ENCODE results near the gene DLGAP3.

GRCh38 chr1:34822202-34822601 lies 107.2 kb downstream of the DLGAP3 start:
- TF ChIP-seq BHLHE40 (IDR thresholded peaks at IDR 0.05; ENCODE audit: low read depth, low read length) = no peak
- TF ChIP-seq EP300 (IDR thresholded peaks at IDR 0.05) = no peak

Data from A549 (cell line).